Lower leg skin (tissue), 4 donors: ENCODE results near the gene FICD. TPM values are rescaled to one million over a fixed set of nuclear protein-coding genes. Genes with fewer than 3 reads are reported as not detected.

Experiments used
- DNase-seq, 2 donors: peaks; one replicate each; pipeline ENCODE4 v3.0.0-alpha.2; 2019; ENCODE audit warnings: low spot score in 2 of 2
- H3K4me3 ChIP-seq: fragments of 200-600 bp; sonication (generic); 2 replicates; pipeline ENCODE4 v1.5.1; 2017; ENCODE audit warnings: mild to moderate bottlenecking, low read depth; ENCODE audit not compliant: poor library complexity, severe bottlenecking
- CTCF ChIP-seq, 3 donors: fragments of 450-650 bp; IDR thresholded peaks; one replicate each; pipeline ENCODE4 v1.5.1; 2016; ENCODE audit warnings: antibody characterized with exemption in 3 of 3, mild to moderate bottlenecking in 3 of 3, moderate library complexity in 2 of 3
- POLR2A ChIP-seq, 2 donors: fragments of 450-650 bp; IDR thresholded peaks; one replicate each; pipeline ENCODE4 v1.6.1; 2016 to 2017; ENCODE audit warnings: antibody characterized with exemption in 2 of 2, mild to moderate bottlenecking in 1 of 2, moderate library complexity in 1 of 2
- WGBS, 2 donors: methylation state at CpG; one replicate each; pipeline ENCODE4 v1.1.5; 2018; 5-methylcytosine and 5-hydroxymethylcytosine counted together
- intact Hi-C: fragments of 100-400 bp; cut with DNase I; formaldehyde crosslinking; loops from one replicate; pipeline ENCODE4 v1.15.0; 2023; ENCODE audit warnings: low total_unique reads
- total RNA-seq, 4 donors: library from RNA; depleted of rRNA; stranded (reverse); fragments of >200 nt; gene quantifications; one replicate each; pipeline ENCODE4 v1.1.0, GENCODE V29; 2016

FICD gene
- total RNA-seq, 4 donors from 2014 or later: 1.8 to 5.2 (median 3.6) TPM

GRCh38 chr12:108516511-108517275, 1.6 kb downstream of the FICD start:
- WGBS, 2 donors: 87 to 91% methylated on average over 22 to 23 of the region's 23 CpGs
- no peak overlapping the region for H3K4me3 ChIP-seq
- intact Hi-C loops: no loop called here
- TF ChIP-seq CTCF (IDR thresholded peaks at IDR 0.05): no peak
- TF ChIP-seq POLR2A (IDR thresholded peaks at IDR 0.05): no peak
- DNase-seq: no peak

GRCh38 chr12:108517288-108518100, 2.4 kb downstream of the FICD start:
- WGBS, 2 donors: 81 to 87% methylated on average over 12 of the region's 12 CpGs
- intact Hi-C loops: no loop called here
- no peak for TF ChIP-seq CTCF (IDR thresholded peaks at IDR 0.05)
- no peak for TF ChIP-seq POLR2A (IDR thresholded peaks at IDR 0.05)
- H3K4me3 ChIP-seq: no peak overlapping the region
- DNase-seq: no peak

- H3K4me3 ChIP-seq: no peak overlapping the region
- DNase-seq: no peak
- TF ChIP-seq CTCF (IDR thresholded peaks at IDR 0.05) (no peak), POLR2A (IDR thresholded peaks at IDR 0.05) (no peak)
- 95% methylated on average over 22 to 24 of the region's 24 CpGs for WGBS, 2 donors
- intact Hi-C loops: no loop called here
Measured at GRCh38 chr12:108518101-108518715, 3.1 kb downstream of the FICD start.

GRCh38 chr12:108518716-108519496, 3.8 kb downstream of the FICD start:
- no peak overlapping the region for H3K4me3 ChIP-seq
- no peak for DNase-seq
- WGBS, 2 donors: 90 to 92% methylated on average over 37 to 39 of the region's 39 CpGs
- intact Hi-C loops: no loop called here
- TF ChIP-seq CTCF (IDR thresholded peaks at IDR 0.05): no peak
- TF ChIP-seq POLR2A (IDR thresholded peaks at IDR 0.05): no peak

GRCh38 chr12:108519558-108519957, 4.5 kb downstream of the FICD start:
- H3K4me3 ChIP-seq: no peak overlapping the region
- intact Hi-C loops: no loop called here
- no peak for TF ChIP-seq POLR2A (IDR thresholded peaks at IDR 0.05)
- TF ChIP-seq CTCF (IDR thresholded peaks at IDR 0.05): no peak
- no peak for DNase-seq
- WGBS, 2 donors: 71 to 74% methylated on average over 4 of the region's 4 CpGs
